Caco-2 (cell line): ENCODE measurements around the gene DEUP1. TPM values are rescaled to one million over a fixed set of nuclear protein-coding genes. Genes with fewer than 3 reads are reported as not detected.

Source experiments
- BruUV-seq: library from RNA; stranded (reverse); fragments of 400-500 nt; replicated peaks from 2 replicates; lab custom pipeline; 2021; lab: Mats Ljungman, UMichigan
- CTCF ChIA-PET: fragments of 300-600 bp; sonication (Branson Sonifier 250); formaldehyde crosslinking; loops from one replicate; lab custom pipeline; 2022; ENCODE audit warnings: antibody characterized with exemption; lab: Charles Lee
- POLR2A ChIA-PET: fragments of 300-600 bp; sonication (Branson Sonifier 250); formaldehyde crosslinking; loops from one replicate; lab custom pipeline; 2022; ENCODE audit warnings: antibody characterized with exemption; lab: Charles Lee
- DNase-seq, 2 experiments: peaks; one replicate each; pipeline versions ENCODE4 v3.0.0 to v3.0.0-alpha.2; 2020 to 2022
- H3K27me3 ChIP-seq: replicated peaks from 2 replicates; pipeline ENCODE4 v1.6.0; 2011; ENCODE audit warnings: low read length; ENCODE audit not compliant: control insufficient read depth, insufficient read depth
- H3K36me3 ChIP-seq: 2 replicates; pipeline ENCODE4 v1.5.1; 2011; ENCODE audit warnings: low read length; ENCODE audit not compliant: control insufficient read depth, insufficient read depth
- H3K4me1 ChIP-seq: fragments of 250-450 bp; sonication (Bioruptor Pico); 2 replicates; pipeline ENCODE4 v1.5.1; 2020; ENCODE audit warnings: mild to moderate bottlenecking
- H3K4me3 ChIP-seq: 2 replicates; pipeline ENCODE4 v1.5.1; 2011; ENCODE audit warnings: low read depth, mild to moderate bottlenecking, control low read depth, low read length
- H3K9me3 ChIP-seq: fragments of 250-450 bp; sonication (Bioruptor Pico); 2 replicates; pipeline ENCODE4 v1.5.1; 2020; ENCODE audit warnings: mild to moderate bottlenecking, moderate library complexity
- H3K27ac Mint-ChIP-seq: one replicate; pipeline ENCODE4 v1.8.0; 2022; ENCODE audit warnings: mixed read lengths; ENCODE audit not compliant: unreplicated experiment
- H3K27me3 Mint-ChIP-seq: one replicate; pipeline ENCODE4 v1.8.0; 2022; ENCODE audit warnings: mixed read lengths; ENCODE audit not compliant: insufficient read depth, unreplicated experiment
- H3K36me3 Mint-ChIP-seq: one replicate; pipeline ENCODE4 v1.8.0; 2022; ENCODE audit warnings: mild to moderate bottlenecking, mixed read lengths; ENCODE audit not compliant: insufficient read depth, unreplicated experiment
- H3K4me1 Mint-ChIP-seq: one replicate; pipeline ENCODE4 v1.8.0; 2022; ENCODE audit warnings: low read depth, mixed read lengths; ENCODE audit not compliant: unreplicated experiment
- H3K4me3 Mint-ChIP-seq: one replicate; pipeline ENCODE4 v1.8.0; 2022; ENCODE audit warnings: mild to moderate bottlenecking, moderate library complexity, mixed read lengths; ENCODE audit not compliant: unreplicated experiment
- H3K9me3 Mint-ChIP-seq: one replicate; pipeline ENCODE4 v1.8.0; 2022; ENCODE audit warnings: mixed read lengths; ENCODE audit not compliant: unreplicated experiment
- intact Hi-C: fragments of 100-400 bp; cut with micrococcal nuclease; formaldehyde crosslinking; loops from one replicate; pipeline ENCODE4 v1.10.0; 2022; ENCODE audit not compliant: unreplicated experiment
- total RNA-seq: library from RNA; stranded (reverse); gene quantifications from 2 replicates; pipeline ENCODE4 v1.2.3, GENCODE V29; 2022
- TF ChIP-seq, protein P1 (sequence below), 2 experiments: fragments of 200-600 bp in 1 of 2; IDR thresholded peaks; 1 replicate in 1 of 2; 2 replicates in 1 of 2; pipeline versions ENCODE4 v1.5.1 to v1.8.0; 2011 to 2022; ENCODE audit warnings: antibody characterized with exemption in 1 of 2, control low read depth in 1 of 2, inconsistent platforms in 1 of 2, low read depth in 1 of 2, low read length in 1 of 2, mild to moderate bottlenecking in 1 of 2, moderate library complexity in 1 of 2; ENCODE audit not compliant: insufficient read depth in 1 of 2, severe bottlenecking in 1 of 2, unreplicated experiment in 1 of 2

The DEUP1 gene
- total RNA-seq, 1 experiment from 2014 or later: 0.25 TPM

DNA sequence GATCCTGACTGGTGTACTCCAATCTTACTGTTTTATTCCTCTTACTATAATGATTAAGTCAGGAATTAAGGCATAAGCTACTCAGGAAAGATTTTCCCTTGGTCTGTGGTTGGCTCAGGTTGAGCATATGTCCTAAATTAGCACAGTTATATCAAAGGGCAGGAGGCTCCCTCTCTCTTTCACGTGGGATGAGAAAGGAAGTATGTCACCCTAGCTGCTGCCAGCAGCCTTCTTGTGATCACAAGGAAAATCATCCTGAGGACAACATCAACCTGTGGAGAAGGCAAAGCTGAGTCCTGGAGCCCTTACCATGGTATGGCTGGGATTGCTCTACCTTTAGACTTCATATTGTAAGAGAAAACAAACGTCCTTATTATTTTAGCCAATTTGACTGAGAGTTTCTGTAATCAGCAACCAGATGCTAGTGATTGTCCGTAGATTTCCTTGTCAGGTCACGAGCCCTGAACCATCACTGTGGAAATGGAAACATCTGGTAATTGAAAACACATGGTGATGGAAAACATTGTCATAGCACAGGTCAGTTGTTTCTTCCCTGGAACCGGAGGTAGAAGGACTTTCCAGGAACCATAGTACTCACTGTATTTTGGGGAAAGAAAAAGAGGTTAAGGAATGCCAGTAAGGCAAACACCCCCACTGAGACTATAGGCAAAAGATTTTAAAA, 40.6 kb upstream of the DEUP1 start:
- Mint-ChIP-seq H3K27me3 (peaks cover 11% of the 10 kb centered on the region), H3K4me3 (no peak overlapping the region), H3K27ac (no peak overlapping the region), H3K9me3 (peaks cover 10% of the 10 kb centered on the region), H3K36me3 (no peaks in the 10 kb centered on the region), H3K4me1 (no peaks in the 10 kb centered on the region)
- Histone ChIP-seq H3K4me1 (no peaks in the 10 kb centered on the region), H3K4me3 (no peak overlapping the region), H3K36me3 (no peaks in the 10 kb centered on the region), H3K9me3 (no peaks in the 10 kb centered on the region), H3K27me3 (no peaks in the 10 kb centered on the region)
- TF ChIP-seq, protein P1, sequence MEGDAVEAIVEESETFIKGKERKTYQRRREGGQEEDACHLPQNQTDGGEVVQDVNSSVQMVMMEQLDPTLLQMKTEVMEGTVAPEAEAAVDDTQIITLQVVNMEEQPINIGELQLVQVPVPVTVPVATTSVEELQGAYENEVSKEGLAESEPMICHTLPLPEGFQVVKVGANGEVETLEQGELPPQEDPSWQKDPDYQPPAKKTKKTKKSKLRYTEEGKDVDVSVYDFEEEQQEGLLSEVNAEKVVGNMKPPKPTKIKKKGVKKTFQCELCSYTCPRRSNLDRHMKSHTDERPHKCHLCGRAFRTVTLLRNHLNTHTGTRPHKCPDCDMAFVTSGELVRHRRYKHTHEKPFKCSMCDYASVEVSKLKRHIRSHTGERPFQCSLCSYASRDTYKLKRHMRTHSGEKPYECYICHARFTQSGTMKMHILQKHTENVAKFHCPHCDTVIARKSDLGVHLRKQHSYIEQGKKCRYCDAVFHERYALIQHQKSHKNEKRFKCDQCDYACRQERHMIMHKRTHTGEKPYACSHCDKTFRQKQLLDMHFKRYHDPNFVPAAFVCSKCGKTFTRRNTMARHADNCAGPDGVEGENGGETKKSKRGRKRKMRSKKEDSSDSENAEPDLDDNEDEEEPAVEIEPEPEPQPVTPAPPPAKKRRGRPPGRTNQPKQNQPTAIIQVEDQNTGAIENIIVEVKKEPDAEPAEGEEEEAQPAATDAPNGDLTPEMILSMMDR (IDR thresholded peaks at IDR 0.05; ENCODE audit: insufficient read depth in 1 of 2, low read depth in 1 of 2, low read length in 1 of 2, severe bottlenecking in 1 of 2, unreplicated experiment in 1 of 2): no peak
- DNase-seq: no peak
- intact Hi-C loops: no loop called here
- ChIA-PET CTCF (no interaction called here), POLR2A (no interaction called here)
- no TSS peak for BruUV-seq

DNA sequence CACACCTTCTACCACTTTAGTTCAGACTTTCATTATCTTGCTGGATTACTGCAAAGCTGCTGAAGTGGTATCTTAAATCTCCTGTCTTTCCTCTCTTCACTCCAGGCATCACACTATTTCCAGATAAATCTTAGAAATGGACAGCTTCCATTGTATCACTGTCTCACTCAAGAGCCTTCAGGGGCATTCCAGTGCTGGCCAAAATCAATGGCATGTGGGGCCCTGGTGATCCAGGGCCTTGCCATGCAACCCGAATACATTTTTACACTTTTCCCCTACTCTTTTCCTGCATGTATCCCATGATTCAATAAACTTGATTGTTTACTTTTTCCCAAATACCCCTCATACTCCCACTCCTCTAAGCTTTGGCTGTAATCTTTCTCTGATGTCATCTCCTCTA, 39.4 kb upstream of the DEUP1 start:
- ChIA-PET POLR2A (no interaction called here), CTCF (no interaction called here)
- BruUV-seq: no TSS peak
- Histone ChIP-seq H3K9me3 (no peaks in the 10 kb centered on the region), H3K4me1 (no peaks in the 10 kb centered on the region), H3K4me3 (no peak overlapping the region), H3K27me3 (no peaks in the 10 kb centered on the region), H3K36me3 (no peaks in the 10 kb centered on the region)
- Mint-ChIP-seq H3K27me3 (peaks cover 11% of the 10 kb centered on the region), H3K9me3 (peaks cover 10% of the 10 kb centered on the region), H3K4me1 (no peaks in the 10 kb centered on the region), H3K4me3 (no peak overlapping the region), H3K27ac (no peak overlapping the region), H3K36me3 (no peaks in the 10 kb centered on the region)
- TF ChIP-seq, protein P1 (IDR thresholded peaks at IDR 0.05; ENCODE audit: insufficient read depth in 1 of 2, low read depth in 1 of 2, low read length in 1 of 2, severe bottlenecking in 1 of 2, unreplicated experiment in 1 of 2): no peak
- no peak for DNase-seq
- intact Hi-C loops: no loop called here

DNA sequence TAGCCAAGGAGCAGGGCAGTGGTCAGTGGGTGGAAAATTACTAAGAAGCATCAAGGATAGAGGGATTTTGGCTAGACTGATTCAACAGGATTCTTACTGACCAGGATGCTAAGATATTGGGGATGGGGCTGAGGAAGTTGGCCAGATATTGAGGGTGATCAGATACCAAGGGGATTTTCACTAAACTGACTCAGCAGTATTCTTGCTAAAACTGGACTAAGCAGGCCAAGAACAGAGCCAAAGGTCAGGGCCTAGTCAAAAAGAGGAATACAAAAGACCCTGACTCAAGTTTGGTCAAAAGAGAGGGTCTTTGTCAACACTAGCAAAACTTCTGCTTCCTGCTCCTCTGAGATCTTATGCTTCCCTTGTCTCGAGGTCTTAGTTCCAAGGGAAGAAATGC, 38.6 kb upstream of the DEUP1 start:
- no TSS peak for BruUV-seq
- Mint-ChIP-seq H3K9me3 (peaks cover 5% of the 10 kb centered on the region), H3K36me3 (no peaks in the 10 kb centered on the region), H3K4me3 (no peak overlapping the region), H3K27ac (no peak overlapping the region), H3K4me1 (no peaks in the 10 kb centered on the region), H3K27me3 (peaks cover 7% of the 10 kb centered on the region)
- Histone ChIP-seq H3K4me3 (no peak overlapping the region), H3K27me3 (no peaks in the 10 kb centered on the region), H3K9me3 (no peaks in the 10 kb centered on the region), H3K36me3 (no peaks in the 10 kb centered on the region), H3K4me1 (no peaks in the 10 kb centered on the region)
- intact Hi-C loops: no loop called here
- TF ChIP-seq, protein P1 (IDR thresholded peaks at IDR 0.05; ENCODE audit: insufficient read depth in 1 of 2, low read depth in 1 of 2, low read length in 1 of 2, severe bottlenecking in 1 of 2, unreplicated experiment in 1 of 2): no peak
- DNase-seq: no peak
- CTCF ChIA-PET: no interaction called here
- POLR2A ChIA-PET: no interaction called here
